Stimulated activated CD8-positive, alpha-beta memory T cell treated with anti-CD3 and anti-CD28 coated beads, Interleukin-12 subunit alpha, Interleukin-12 subunit beta, amount 100 ng/mL, for 4 hours (primary cell): ENCODE results near the gene NUDT22.
A peak's percentile ranks its signal among the peaks of the same experiment; 100 is the strongest.

ENCODE experiments used
- DNase-seq: peaks from one replicate; pipeline ENCODE4 v3.0.0-alpha.2; 2020; ENCODE audit warnings: low read depth

The NUDT22 gene

DNA sequence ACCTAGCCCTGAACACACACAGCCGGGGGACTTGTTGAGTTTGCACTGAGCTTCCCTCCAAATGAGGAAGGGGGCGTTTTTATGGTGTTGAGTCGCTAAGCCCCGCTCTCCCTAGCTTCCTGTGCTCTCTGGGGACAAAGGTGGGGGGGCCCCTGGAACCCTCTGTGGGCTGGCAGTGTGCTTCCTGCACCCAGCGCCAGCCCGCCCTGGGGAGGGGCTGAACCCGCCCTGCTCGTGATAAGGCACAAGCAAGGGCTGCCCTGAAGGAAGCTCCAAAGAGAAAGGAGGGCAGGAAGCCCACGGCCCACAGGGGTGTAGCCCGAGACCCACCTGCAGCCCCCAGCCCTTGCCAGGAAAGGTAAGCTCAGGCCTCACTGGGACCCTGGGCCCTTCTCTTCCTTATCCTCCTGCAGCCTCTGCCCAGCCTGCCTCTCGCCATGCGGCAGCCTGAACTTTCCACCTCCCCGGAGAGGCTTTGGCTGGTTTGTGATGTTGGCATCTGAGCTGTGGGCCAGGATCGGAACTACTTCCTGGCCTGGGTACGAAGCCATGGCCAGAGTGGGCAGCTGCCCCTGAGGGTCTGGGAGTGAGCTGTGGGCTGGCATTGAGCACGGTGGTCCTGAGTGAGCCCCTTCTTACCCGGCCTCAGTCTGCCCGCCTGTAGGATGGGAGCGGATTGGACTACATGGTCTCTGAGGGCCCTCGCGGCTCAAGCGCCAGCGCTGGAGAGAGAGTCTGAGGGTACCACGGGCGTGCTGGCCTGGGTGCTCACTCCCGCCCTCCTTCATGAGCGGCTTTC is 19.4 kb upstream of the NUDT22 start, which contains the start of gene FERMT3:
FERMT3 (plus strand) TSS at position 265 of the 799 bp plus-strand sequence. CDS start 644 bp downstream, outside the sequence.
- DNase-seq: peak; percentile 65

DNA sequence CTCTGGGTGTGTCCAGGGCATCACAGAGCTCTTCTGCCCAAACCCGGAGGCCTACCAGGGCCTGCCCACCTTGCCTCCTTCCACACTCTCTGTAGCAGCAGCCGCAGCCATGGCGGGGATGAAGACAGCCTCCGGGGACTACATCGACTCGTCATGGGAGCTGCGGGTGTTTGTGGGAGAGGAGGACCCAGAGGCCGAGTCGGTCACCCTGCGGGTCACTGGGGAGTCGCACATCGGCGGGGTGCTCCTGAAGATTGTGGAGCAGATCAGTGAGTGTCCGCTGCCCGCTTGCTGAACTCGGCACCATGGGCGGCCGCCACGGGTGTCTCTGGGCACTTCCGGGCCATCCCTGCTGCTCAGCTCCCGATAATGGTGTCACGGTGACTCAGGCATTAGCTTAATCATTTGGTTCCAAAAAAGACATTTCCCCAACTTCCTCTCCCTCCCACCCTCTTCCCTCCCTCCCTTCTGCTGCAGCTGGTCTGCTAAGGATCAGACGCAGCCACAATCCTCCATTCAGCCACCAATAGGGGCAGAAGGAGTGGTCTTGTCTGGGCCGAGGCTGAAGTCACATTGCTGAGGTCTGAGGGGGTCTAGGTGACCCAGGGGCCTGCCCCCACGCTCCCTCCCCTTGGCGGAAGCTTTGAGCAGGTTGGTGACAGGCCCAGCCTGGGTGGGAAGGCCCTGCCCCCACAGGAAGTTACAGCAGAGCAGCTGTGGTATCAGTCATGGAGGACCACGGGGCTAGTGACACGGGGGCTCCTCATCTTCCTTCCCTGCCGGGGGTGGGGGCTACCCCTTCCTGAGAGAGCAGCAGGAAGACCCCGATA is 18.6 kb upstream of the NUDT22 start:
- DNase-seq: peak; percentile 79

DNA sequence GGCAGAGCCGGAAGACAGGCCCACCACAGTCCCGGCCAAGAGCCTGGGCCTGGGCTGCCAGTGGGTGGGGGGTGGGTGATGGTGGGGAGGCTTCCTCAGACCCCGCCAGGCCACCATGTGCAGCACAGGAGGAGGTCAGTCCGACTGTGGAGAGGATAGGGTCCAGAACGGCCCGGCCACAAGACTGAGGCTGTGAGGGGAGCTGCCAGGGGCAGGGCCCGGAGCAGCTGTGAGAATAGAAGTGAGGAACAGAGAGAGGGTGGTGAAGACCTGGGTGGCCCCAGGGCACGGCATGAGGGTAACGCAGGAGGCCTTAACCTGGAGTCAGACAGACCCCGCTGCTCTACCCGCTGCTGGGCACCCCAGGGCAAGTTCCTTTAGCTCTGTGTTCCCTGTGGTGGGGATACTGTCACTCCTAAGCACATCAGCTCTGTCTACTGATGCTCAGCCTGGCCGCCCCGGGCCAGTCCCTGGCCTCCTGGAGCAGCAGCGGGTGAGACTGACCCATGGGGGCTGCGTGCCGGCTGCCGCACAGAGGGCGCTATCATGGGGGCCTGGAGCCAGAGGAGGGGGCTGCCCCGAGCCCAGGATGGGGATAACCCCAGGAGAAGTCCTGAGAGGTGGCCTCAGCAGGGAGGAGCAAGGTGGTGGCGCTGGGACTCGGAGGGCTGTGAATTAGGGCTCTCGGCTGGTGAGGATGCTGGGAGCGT is 17.8 kb upstream of the NUDT22 start:
- no peak for DNase-seq

DNA sequence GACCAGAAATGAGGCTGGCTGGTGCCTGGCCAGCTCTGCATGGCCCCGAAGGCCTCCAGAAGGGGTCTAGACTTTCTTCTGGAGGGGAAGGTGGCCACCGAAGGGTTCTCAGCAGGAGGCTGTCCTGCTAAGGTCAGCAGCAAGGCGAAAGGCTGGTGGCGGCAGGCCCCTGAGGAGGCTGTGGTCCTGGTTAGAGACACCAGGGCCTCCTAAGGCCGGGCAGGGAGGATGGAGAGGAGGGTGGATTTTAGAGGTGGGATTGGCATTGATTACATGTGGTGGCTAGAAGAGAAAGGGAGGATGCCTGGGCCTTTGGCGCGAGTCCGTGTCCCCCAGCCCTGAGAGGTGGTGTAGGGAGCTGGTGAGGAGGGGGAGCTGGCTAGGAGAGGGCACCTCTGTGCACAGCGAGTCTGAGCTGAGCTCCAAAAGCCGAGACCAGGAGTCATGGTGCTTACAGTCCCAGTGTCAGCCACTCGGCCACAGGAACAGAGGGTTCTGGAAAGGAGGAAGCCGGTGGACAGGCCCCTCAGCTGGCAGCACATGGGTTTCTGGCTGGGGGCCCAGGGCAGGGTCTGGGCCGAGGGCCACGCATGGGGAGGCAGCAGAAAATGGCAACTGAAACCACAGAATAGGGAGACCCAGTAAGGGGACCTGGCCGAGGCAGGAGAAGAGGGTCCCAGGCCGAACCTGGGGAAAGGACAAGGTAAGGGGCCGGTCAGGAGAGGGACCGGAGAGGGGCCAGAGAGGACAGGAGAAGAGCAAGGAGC is 17.1 kb upstream of the NUDT22 start:
- DNase-seq: no peak

DNA sequence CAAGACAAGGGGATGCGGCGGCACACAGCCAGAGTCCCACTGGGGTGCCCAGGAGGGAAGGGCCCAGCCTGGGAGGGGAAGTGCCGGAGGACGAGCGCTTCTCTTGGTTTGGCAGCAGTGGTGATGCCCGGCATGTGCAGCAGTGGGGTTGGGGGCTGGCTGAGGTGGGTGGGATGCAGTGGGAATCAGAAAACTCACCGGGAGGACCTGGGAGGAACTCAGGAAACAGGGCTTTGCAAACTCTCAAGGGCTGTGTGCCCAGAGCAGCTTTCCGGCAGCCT is 16.6 kb upstream of the NUDT22 start:
- no peak for DNase-seq

GRCh38 chr11:64210301-64211020 is 15.6 kb upstream of the NUDT22 start:
- DNase-seq: no peak

GRCh38 chr11:64211181-64211872 is 14.7 kb upstream of the NUDT22 start:
- DNase-seq: no peak

- DNase-seq: no peak
Measured at GRCh38 chr11:64216879-64217278, 9.2 kb upstream of the NUDT22 start.

DNA sequence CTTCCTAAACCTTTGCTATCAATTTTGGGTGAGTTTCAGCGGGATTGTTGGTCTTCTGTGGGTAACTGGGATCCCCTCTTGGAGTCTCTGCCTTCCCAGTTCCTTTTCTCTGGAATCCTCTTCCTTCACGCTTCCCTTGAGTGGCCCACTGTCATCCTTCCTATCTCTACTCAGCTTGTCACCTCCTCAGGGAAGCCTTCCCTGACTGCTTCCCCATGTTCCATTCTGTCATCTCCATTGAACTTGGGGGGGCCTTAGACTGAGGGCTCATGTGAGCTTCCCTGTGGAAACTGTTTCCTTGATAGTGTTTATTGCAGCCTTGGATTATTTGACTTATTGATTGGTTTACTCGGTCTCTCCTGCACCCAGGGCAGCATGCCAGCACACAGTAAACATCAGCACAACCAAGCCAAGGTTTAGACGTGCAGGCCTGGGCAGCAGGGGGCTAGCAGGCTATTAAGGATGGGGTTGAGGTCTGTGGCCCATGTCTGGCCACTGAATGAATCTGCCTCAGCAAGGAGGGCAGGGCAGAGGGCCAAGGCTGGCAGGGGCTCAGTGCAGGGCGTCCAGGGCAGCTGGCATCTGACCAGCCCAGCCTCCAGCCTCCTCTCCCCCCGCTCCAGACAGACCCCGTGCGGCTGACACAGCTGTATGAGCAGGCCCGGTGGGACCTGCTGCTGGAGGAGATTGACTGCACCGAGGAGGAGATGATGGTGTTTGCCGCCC is 7.3 kb upstream of the NUDT22 start:
- DNase-seq: no peak

GRCh38 chr11:64219354-64219684 is 6.8 kb upstream of the NUDT22 start:
- no peak for DNase-seq

GRCh38 chr11:64219755-64220154 is 6.3 kb upstream of the NUDT22 start:
- no peak for DNase-seq

DNA sequence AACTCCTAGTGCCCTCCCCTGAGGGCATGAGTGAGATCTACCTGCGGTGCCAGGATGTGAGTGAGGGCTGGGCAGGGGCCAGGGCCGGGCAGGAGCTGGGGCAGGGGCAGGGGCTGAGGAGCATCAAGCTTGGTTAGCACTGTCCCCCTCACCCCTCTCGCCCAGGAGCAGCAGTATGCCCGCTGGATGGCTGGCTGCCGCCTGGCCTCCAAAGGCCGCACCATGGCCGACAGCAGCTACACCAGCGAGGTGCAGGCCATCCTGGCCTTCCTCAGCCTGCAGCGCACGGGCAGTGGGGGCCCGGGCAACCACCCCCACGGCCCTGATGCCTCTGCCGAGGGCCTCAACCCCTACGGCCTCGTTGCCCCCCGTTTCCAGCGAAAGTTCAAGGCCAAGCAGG is 5.8 kb upstream of the NUDT22 start:
- no peak for DNase-seq

- no peak for DNase-seq
Measured at GRCh38 chr11:64220798-64221197, 5.3 kb upstream of the NUDT22 start.

DNA sequence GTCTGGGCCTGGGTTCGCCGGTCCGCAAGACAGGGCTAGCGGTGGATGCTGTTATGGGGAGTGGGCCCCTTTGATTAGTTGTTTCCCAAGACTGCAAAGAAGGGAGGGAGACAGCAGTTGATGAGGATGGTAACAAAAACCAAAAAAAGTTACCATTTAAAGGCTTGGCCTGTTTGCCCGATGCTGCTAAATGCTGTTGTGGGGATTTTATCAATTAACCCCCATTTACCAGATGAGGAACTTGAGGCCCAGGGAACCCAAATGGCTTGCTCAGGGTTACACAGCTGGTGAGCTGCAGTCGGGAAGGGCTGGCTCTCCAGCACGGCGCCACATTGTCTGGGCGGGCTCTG is 3.4 kb upstream of the NUDT22 start:
- no peak for DNase-seq

DNA sequence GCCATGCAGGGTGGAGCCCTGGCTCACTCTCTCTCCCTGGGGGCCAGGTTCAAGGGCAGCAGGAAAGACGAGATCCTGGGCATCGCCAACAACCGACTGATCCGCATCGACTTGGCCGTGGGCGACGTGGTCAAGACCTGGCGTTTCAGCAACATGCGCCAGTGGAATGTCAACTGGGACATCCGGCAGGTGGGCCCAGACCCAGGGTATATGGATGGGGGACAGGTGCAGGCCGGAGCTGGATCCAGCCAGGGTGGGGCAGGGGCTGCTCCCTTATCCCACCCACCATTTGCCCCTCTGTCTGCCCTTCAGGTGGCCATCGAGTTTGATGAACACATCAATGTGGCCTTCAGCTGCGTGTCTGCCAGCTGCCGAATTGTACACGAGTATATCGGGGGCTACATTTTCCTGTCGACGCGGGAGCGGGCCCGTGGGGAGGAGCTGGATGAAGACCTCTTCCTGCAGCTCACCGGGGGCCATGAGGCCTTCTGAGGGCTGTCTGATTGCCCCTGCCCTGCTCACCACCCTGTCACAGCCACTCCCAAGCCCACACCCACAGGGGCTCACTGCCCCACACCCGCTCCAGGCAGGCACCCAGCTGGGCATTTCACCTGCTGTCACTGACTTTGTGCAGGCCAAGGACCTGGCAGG is 2.9 kb upstream of the NUDT22 start:
- DNase-seq: no peak

DNA sequence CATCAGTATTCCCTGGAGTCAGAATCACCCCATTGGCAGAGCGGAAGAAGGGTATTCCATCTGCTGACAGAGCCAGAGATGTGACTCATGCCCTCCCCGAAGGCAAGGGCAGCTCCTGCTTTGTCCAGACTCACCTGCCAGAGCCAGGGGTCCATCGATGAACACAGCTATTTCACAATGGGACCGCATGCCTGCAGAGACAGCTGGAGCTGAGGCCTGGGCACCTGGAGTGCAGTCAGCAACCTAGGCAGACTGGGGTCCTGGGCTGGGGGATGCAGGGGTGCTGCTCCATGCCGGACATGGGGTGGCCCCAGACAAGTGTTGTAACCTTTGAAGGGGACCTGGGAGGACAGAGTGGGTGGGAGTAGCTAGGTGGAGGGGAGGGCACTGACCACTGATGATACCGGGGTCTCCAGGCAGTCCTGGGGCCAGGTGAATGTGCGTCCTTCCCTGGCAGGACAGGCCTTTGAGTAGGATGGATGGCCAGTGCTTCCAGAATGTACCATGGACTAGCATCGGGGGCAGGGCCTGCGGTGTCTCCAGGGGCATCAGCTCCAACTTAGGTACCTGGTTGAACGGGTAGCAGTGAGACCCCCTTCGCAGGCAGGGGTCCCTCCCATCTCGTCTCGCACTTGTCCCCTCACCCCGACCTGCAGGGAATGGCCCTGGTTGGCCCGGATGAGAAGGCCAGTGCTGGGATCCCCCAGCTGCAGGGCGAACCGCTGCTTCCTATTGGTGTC is 1.8 kb upstream of the NUDT22 start:
- no peak for DNase-seq

GRCh38 chr11:64224891-64225607 is 1.0 kb upstream of the NUDT22 start:
- DNase-seq: no peak

DNA sequence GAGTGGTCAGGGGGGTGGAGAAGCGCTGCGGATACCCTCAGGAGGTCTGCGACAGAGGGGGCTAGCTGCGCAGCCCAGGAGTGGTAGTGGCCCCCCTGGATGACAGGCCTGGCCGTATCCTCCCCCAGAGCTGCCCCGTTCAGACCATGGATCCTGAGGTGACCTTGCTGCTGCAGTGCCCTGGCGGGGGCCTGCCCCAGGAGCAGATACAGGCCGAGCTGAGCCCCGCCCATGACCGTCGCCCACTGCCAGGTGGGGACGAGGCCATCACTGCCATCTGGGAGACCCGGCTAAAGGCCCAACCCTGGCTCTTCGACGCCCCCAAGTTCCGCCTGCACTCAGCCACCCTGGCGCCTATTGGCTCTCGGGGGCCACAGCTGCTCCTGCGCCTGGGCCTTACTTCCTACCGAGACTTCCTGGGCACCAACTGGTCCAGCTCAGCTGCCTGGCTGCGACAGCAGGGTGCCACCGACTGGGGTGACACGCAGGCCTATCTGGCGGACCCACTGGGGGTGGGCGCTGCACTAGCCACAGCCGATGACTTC is 505 bp downstream of the NUDT22 start:
- peak; percentile 39 for DNase-seq
